Measurements from ENCODE around the gene CNTNAP5.

DNA sequence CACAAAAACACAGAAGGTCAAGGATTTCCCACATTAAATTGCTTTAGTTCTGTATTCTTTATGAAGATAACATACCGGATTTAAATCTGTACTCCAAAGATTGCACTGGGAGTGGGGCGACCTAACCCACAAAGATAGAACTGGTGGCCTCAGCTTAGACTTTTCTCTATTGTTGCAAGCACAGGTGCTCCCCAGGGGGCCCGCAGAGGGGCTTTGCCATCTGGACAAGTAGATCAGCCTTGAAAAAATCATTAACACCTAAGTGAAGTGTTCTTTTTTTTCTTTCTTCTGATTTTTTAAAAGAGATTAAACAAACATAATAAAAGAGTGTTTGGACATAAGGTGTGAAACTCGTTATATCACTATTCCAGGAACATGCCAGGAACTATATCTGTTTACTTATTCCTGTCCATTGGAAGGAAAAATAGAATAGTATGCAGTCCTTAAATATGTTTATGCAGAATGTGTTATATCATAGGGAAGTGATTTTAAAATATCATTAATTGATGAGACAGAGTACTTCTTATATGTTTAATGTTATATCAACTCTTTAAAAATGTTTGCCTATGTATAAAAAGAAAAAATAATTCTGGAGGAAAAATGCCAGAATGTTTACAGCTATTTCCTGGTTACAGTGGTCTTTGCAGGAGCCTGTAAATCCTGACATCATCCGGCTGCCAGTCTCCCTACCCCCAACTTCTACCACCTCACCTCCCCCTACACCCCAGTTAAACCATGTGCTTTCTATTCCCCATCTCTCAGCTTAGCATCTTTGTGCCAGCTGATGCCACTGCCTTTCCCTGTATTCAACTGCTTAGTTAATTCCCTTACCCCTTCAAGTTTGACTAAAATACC lies 679.2 kb downstream of the CNTNAP5 start:
- TF ChIP-seq ZFP30 (CRISPR knock-in tag; IDR thresholded peaks at IDR 0.05) (no peak), ARNTL (CRISPR knock-in tag; IDR thresholded peaks at IDR 0.05; ENCODE audit: borderline replicate concordance, low read depth) (no peak), ZC3H10 (CRISPR knock-in tag; IDR thresholded peaks at IDR 0.05) (no peak), RARB (CRISPR knock-in tag; IDR thresholded peaks at IDR 0.05) (no peak), BACH2 (CRISPR knock-in tag; IDR thresholded peaks at IDR 0.05; ENCODE audit: borderline replicate concordance) (no peak), TCF4 (CRISPR knock-in tag; IDR thresholded peaks at IDR 0.05; ENCODE audit: borderline replicate concordance) (no peak), GLIS3 (CRISPR knock-in tag; IDR thresholded peaks at IDR 0.05) (no peak), ZFP3 (CRISPR knock-in tag; IDR thresholded peaks at IDR 0.05) (no peak), TOX (CRISPR knock-in tag; IDR thresholded peaks at IDR 0.05; ENCODE audit: borderline replicate concordance) (no peak)
- TF ChIP-seq, protein P1, sequence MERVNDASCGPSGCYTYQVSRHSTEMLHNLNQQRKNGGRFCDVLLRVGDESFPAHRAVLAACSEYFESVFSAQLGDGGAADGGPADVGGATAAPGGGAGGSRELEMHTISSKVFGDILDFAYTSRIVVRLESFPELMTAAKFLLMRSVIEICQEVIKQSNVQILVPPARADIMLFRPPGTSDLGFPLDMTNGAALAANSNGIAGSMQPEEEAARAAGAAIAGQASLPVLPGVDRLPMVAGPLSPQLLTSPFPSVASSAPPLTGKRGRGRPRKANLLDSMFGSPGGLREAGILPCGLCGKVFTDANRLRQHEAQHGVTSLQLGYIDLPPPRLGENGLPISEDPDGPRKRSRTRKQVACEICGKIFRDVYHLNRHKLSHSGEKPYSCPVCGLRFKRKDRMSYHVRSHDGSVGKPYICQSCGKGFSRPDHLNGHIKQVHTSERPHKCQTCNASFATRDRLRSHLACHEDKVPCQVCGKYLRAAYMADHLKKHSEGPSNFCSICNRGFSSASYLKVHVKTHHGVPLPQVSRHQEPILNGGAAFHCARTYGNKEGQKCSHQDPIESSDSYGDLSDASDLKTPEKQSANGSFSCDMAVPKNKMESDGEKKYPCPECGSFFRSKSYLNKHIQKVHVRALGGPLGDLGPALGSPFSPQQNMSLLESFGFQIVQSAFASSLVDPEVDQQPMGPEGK (CRISPR knock-in tag; IDR thresholded peaks at IDR 0.05; ENCODE audit: borderline replicate concordance): no peak
- TF ChIP-seq, protein P2, sequence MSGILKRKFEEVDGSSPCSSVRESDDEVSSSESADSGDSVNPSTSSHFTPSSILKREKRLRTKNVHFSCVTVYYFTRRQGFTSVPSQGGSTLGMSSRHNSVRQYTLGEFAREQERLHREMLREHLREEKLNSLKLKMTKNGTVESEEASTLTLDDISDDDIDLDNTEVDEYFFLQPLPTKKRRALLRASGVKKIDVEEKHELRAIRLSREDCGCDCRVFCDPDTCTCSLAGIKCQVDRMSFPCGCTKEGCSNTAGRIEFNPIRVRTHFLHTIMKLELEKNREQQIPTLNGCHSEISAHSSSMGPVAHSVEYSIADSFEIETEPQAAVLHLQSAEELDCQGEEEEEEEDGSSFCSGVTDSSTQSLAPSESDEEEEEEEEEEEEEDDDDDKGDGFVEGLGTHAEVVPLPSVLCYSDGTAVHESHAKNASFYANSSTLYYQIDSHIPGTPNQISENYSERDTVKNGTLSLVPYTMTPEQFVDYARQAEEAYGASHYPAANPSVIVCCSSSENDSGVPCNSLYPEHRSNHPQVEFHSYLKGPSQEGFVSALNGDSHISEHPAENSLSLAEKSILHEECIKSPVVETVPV (CRISPR knock-in tag; IDR thresholded peaks at IDR 0.05): no peak

Data from SK-N-SH treated with all-trans-retinoic acid at 6 μM for 48 hours (cell line).